OCI-LY3 (cell line): ENCODE results near the gene IMMP2L.

Source experiments
- CTCF ChIP-seq: fragments of 200-600, 300-600 bp; sonication (generic); IDR thresholded peaks from 2 replicates; pipeline ENCODE4 v1.5.1; 2014; ENCODE audit warnings: antibody characterized with exemption, low read length, low read depth
- EZH2phosphoT487 ChIP-seq: fragments of 200-600 bp; shearing (Covaris generic); IDR thresholded peaks from 2 replicates; pipeline ENCODE4 v1.6.1; 2018; ENCODE audit warnings: antibody characterized with exemption, mixed run types, low read depth

GRCh38 chr7:111485701-111486380 lies 76.5 kb downstream of the IMMP2L start:
- TF ChIP-seq CTCF: no peak
- no peak for TF ChIP-seq EZH2phosphoT487
